Measurements from ENCODE around the gene INS. TPM values are rescaled to one million over a fixed set of nuclear protein-coding genes. Genes with fewer than 3 reads are reported as not detected.

The INS gene
- total and polyA plus RNA-seq, 9 donors: not detected

GRCh38 chr11:2190657-2191471, 29.9 kb upstream of the INS start:
- Histone ChIP-seq H3K4me3 (ENCODE audit: low read length) (no peak overlapping the region), H3K36me3 (ENCODE audit: control insufficient read depth, insufficient read depth, low read length) (no peaks in the 10 kb centered on the region), H3K4me1 (ENCODE audit: control insufficient read depth, insufficient read depth, low read length) (peaks cover 38% of the 10 kb centered on the region), H3K27me3 (ENCODE audit: control insufficient read depth, insufficient read depth, low read length) (peaks cover 8% of the 10 kb centered on the region), H3K9me3 (replicated peaks; ENCODE audit: control insufficient read depth, low read depth, low read length) (no peaks in the 10 kb centered on the region), H3K27ac (ENCODE audit: low read length) (peak overlapping the region; percentile 22)
- 31% methylated on average over 25 of the region's 30 CpGs for WGBS (ENCODE audit: insufficient coverage)
- peak; percentile 66 for DNase-seq

GRCh38 chr11:2189938-2190656, 29.1 kb upstream of the INS start:
- Histone ChIP-seq H3K27me3 (ENCODE audit: control insufficient read depth, insufficient read depth, low read length) (peaks cover 13% of the 10 kb centered on the region), H3K4me3 (ENCODE audit: low read length) (no peak overlapping the region), H3K4me1 (ENCODE audit: control insufficient read depth, insufficient read depth, low read length) (peaks cover 35% of the 10 kb centered on the region), H3K27ac (ENCODE audit: low read length) (peak overlapping the region; percentile 61), H3K9me3 (replicated peaks; ENCODE audit: control insufficient read depth, low read depth, low read length) (no peaks in the 10 kb centered on the region), H3K36me3 (ENCODE audit: control insufficient read depth, insufficient read depth, low read length) (no peaks in the 10 kb centered on the region)
- 57% methylated on average over 26 of the region's 29 CpGs for WGBS (ENCODE audit: insufficient coverage)
- DNase-seq: peak; percentile 63

- no peak for DNase-seq
- 89% methylated on average over 18 of the region's 19 CpGs for WGBS (ENCODE audit: insufficient coverage)
- H3K4me3 ChIP-seq (ENCODE audit: low read length): no peak overlapping the region
- H3K9me3 ChIP-seq (replicated peaks; ENCODE audit: control insufficient read depth, low read depth, low read length): no peaks in the 10 kb centered on the region
- H3K36me3 ChIP-seq (ENCODE audit: control insufficient read depth, insufficient read depth, low read length): no peaks in the 10 kb centered on the region
- H3K27me3 ChIP-seq (ENCODE audit: control insufficient read depth, insufficient read depth, low read length): peaks cover 24% of the 10 kb centered on the region
- H3K27ac ChIP-seq (ENCODE audit: low read length): no peak overlapping the region
- H3K4me1 ChIP-seq (ENCODE audit: control insufficient read depth, insufficient read depth, low read length): peaks cover 24% of the 10 kb centered on the region
Measured at GRCh38 chr11:2188745-2189144, 27.7 kb upstream of the INS start.

GRCh38 chr11:2187280-2187707, 26.3 kb upstream of the INS start:
- Histone ChIP-seq H3K36me3 (ENCODE audit: control insufficient read depth, insufficient read depth, low read length) (no peaks in the 10 kb centered on the region), H3K27me3 (ENCODE audit: control insufficient read depth, insufficient read depth, low read length) (peaks cover 24% of the 10 kb centered on the region), H3K9me3 (replicated peaks; ENCODE audit: control insufficient read depth, low read depth, low read length) (no peaks in the 10 kb centered on the region), H3K4me3 (ENCODE audit: low read length) (no peak overlapping the region), H3K27ac (ENCODE audit: low read length) (no peak overlapping the region), H3K4me1 (ENCODE audit: control insufficient read depth, insufficient read depth, low read length) (peaks cover 16% of the 10 kb centered on the region)
- WGBS (ENCODE audit: insufficient coverage): 92% methylated on average over 7 of the region's 7 CpGs
- DNase-seq: no peak

GRCh38 chr11:2186669-2187279, 25.8 kb upstream of the INS start:
- Histone ChIP-seq H3K27ac (ENCODE audit: low read length) (no peak overlapping the region), H3K27me3 (ENCODE audit: control insufficient read depth, insufficient read depth, low read length) (peaks cover 29% of the 10 kb centered on the region), H3K9me3 (replicated peaks; ENCODE audit: control insufficient read depth, low read depth, low read length) (no peaks in the 10 kb centered on the region), H3K4me1 (ENCODE audit: control insufficient read depth, insufficient read depth, low read length) (peaks cover 16% of the 10 kb centered on the region), H3K36me3 (ENCODE audit: control insufficient read depth, insufficient read depth, low read length) (no peaks in the 10 kb centered on the region), H3K4me3 (ENCODE audit: low read length) (no peak overlapping the region)
- no peak for DNase-seq
- 32% methylated on average over 19 of the region's 21 CpGs for WGBS (ENCODE audit: insufficient coverage)

- no peak overlapping the region for H3K27ac ChIP-seq (ENCODE audit: low read length)
- WGBS (ENCODE audit: insufficient coverage): 77% methylated on average over 18 of the region's 23 CpGs
- peaks cover 9% of the 10 kb centered on the region for H3K4me1 ChIP-seq (ENCODE audit: control insufficient read depth, insufficient read depth, low read length)
- H3K27me3 ChIP-seq (ENCODE audit: control insufficient read depth, insufficient read depth, low read length): peaks cover 27% of the 10 kb centered on the region
- H3K4me3 ChIP-seq (ENCODE audit: low read length): no peak overlapping the region
- H3K9me3 ChIP-seq (replicated peaks; ENCODE audit: control insufficient read depth, low read depth, low read length): no peaks in the 10 kb centered on the region
- no peak for DNase-seq
- no peaks in the 10 kb centered on the region for H3K36me3 ChIP-seq (ENCODE audit: control insufficient read depth, insufficient read depth, low read length)
Measured at GRCh38 chr11:2185324-2186085, 24.5 kb upstream of the INS start.

- Histone ChIP-seq H3K36me3 (ENCODE audit: control insufficient read depth, insufficient read depth, low read length) (no peaks in the 10 kb centered on the region), H3K4me1 (ENCODE audit: control insufficient read depth, insufficient read depth, low read length) (no peaks in the 10 kb centered on the region), H3K9me3 (replicated peaks; ENCODE audit: control insufficient read depth, low read depth, low read length) (no peaks in the 10 kb centered on the region), H3K27me3 (ENCODE audit: control insufficient read depth, insufficient read depth, low read length) (peaks cover 31% of the 10 kb centered on the region), H3K4me3 (ENCODE audit: low read length) (no peak overlapping the region), H3K27ac (ENCODE audit: low read length) (no peak overlapping the region)
- DNase-seq: no peak
- 75% methylated on average over 7 of the region's 20 CpGs for WGBS (ENCODE audit: insufficient coverage)
Measured at GRCh38 chr11:2182692-2183474, 21.9 kb upstream of the INS start.

GRCh38 chr11:2182075-2182474, 21.1 kb upstream of the INS start:
- Histone ChIP-seq H3K9me3 (replicated peaks; ENCODE audit: control insufficient read depth, low read depth, low read length) (no peaks in the 10 kb centered on the region), H3K4me3 (ENCODE audit: low read length) (no peak overlapping the region), H3K4me1 (ENCODE audit: control insufficient read depth, insufficient read depth, low read length) (no peaks in the 10 kb centered on the region), H3K27ac (ENCODE audit: low read length) (no peak overlapping the region), H3K27me3 (ENCODE audit: control insufficient read depth, insufficient read depth, low read length) (peaks cover 31% of the 10 kb centered on the region), H3K36me3 (ENCODE audit: control insufficient read depth, insufficient read depth, low read length) (no peaks in the 10 kb centered on the region)
- 63% methylated on average over 18 of the region's 18 CpGs for whole genome bisulfite sequencing (ENCODE audit: insufficient coverage)
- no peak for DNase-seq

GRCh38 chr11:2180789-2181370, 19.9 kb upstream of the INS start:
- DNase-seq: no peak
- 52% methylated on average over 5 of the region's 11 CpGs for WGBS (ENCODE audit: insufficient coverage)
- H3K4me1 ChIP-seq (ENCODE audit: control insufficient read depth, insufficient read depth, low read length): no peaks in the 10 kb centered on the region
- H3K4me3 ChIP-seq (ENCODE audit: low read length): no peak overlapping the region
- H3K9me3 ChIP-seq (replicated peaks; ENCODE audit: control insufficient read depth, low read depth, low read length): no peaks in the 10 kb centered on the region
- H3K36me3 ChIP-seq (ENCODE audit: control insufficient read depth, insufficient read depth, low read length): no peaks in the 10 kb centered on the region
- H3K27ac ChIP-seq (ENCODE audit: low read length): no peak overlapping the region
- peaks cover 28% of the 10 kb centered on the region for H3K27me3 ChIP-seq (ENCODE audit: control insufficient read depth, insufficient read depth, low read length)

Data from muscle of leg (tissue), 11 donors.